Hematopoietic multipotent progenitor cell (in vitro differentiated cells): ENCODE measurements around the gene ZNF618. TPM values are rescaled to one million over a fixed set of nuclear protein-coding genes. Genes with fewer than 3 reads are reported as not detected.

Experiments
- total RNA-seq: library from RNA; depleted of rRNA; stranded (reverse); fragments of >200 nt; gene quantifications from one replicate; pipeline ENCODE4 v1.2.3, GENCODE V29; 2012

The ZNF618 gene
- total RNA-seq, 1 donor: 20.2 TPM

Other genes starting within 250 kb of the ZNF618 start
- not detected for gene AMBP, start 202.0 kb downstream of the ZNF618 start, total RNA-seq
- gene KIF12, start 223.0 kb downstream of the ZNF618 start, total RNA-seq: under 0.01 TPM